Measurements from ENCODE around the gene CTXND1.

DNA sequence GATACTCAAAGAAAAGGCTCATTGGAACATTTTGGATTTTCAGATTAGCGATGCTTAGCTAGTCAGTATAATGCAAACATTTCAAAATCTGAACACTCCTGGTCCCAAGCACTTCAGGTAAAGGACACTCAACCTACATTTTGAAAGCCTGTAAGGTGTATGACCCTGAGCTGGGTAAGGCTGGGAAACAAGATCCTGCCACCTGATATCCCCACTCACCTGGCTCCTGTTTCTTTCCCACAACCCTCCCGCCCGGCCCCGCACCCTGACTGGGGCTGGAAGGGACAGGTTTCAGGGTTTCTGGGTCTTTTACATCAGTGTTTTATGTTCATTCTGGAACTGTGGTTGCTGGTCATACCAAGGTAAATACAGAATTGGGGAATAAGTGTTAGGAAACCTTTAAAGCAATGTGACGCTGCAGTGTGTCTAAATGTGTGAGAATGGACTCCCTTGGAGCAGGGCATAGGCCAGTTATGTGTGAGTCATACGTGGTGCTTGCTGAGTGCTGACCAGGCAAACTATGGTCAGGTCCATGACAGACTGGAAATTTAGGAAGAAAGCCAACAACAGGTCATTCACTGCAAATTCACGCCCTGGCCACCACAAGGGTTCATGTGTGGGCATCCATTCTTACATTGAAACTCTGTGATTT, 22.9 kb downstream of the CTXND1 start:
- TF ChIP-seq, protein P1, sequence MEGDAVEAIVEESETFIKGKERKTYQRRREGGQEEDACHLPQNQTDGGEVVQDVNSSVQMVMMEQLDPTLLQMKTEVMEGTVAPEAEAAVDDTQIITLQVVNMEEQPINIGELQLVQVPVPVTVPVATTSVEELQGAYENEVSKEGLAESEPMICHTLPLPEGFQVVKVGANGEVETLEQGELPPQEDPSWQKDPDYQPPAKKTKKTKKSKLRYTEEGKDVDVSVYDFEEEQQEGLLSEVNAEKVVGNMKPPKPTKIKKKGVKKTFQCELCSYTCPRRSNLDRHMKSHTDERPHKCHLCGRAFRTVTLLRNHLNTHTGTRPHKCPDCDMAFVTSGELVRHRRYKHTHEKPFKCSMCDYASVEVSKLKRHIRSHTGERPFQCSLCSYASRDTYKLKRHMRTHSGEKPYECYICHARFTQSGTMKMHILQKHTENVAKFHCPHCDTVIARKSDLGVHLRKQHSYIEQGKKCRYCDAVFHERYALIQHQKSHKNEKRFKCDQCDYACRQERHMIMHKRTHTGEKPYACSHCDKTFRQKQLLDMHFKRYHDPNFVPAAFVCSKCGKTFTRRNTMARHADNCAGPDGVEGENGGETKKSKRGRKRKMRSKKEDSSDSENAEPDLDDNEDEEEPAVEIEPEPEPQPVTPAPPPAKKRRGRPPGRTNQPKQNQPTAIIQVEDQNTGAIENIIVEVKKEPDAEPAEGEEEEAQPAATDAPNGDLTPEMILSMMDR (IDR thresholded peaks at IDR 0.05): no peak
- no peak for TF ChIP-seq POLR2AphosphoS5 (IDR thresholded peaks at IDR 0.05)
